ENCODE data around the gene CA12. TPM values are rescaled to one million over a fixed set of nuclear protein-coding genes. Genes with fewer than 3 reads are reported as not detected.

CA12 gene
- total RNA-seq, 4 donors from 2014 or later = 126 to 156 (median 143) TPM

DNA sequence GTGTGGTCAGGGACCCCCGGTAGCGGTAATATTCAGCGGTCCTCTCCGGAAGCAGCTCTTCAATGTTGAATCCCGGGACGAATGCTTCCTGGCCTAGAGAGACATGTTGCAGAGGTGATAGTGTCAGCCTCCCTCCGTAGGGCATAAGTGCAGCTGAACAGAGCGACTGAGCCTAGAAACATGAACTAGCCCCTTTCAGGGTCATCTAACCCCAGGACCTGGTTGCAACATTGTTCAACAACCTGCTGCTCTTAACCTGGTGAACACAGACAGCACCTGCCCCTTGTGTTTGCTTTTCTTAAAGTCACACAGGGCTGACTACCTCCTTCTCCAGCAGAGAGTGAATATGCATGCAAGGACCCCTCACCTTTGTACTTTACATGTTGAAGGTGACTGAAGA lies 41.3 kb downstream of the CA12 start:
- DNase-seq = no peak
- WGBS, 2 donors = 77 to 78% methylated on average over 8 of the region's 8 CpGs
- H3K27me3 ChIP-seq = no peaks in the 10 kb centered on the region
- intact Hi-C loops (cut with DNase I) = no loop called here
- no peaks in the 10 kb centered on the region for H3K9me3 ChIP-seq
- H3K36me3 ChIP-seq = peaks cover 10 to 89% (median 22%) of the 10 kb centered on the region in 3 donors
- no peak overlapping the region for H3K27ac ChIP-seq
- TF ChIP-seq, protein P1, sequence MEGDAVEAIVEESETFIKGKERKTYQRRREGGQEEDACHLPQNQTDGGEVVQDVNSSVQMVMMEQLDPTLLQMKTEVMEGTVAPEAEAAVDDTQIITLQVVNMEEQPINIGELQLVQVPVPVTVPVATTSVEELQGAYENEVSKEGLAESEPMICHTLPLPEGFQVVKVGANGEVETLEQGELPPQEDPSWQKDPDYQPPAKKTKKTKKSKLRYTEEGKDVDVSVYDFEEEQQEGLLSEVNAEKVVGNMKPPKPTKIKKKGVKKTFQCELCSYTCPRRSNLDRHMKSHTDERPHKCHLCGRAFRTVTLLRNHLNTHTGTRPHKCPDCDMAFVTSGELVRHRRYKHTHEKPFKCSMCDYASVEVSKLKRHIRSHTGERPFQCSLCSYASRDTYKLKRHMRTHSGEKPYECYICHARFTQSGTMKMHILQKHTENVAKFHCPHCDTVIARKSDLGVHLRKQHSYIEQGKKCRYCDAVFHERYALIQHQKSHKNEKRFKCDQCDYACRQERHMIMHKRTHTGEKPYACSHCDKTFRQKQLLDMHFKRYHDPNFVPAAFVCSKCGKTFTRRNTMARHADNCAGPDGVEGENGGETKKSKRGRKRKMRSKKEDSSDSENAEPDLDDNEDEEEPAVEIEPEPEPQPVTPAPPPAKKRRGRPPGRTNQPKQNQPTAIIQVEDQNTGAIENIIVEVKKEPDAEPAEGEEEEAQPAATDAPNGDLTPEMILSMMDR (IDR thresholded peaks at IDR 0.05) = no peak
- TF ChIP-seq POLR2A (IDR thresholded peaks at IDR 0.05) = no peak
- no peak overlapping the region for H3K4me3 ChIP-seq
- H3K4me1 ChIP-seq = peaks cover 0 to 41% (median 0%) of the 10 kb centered on the region in 3 donors

DNA sequence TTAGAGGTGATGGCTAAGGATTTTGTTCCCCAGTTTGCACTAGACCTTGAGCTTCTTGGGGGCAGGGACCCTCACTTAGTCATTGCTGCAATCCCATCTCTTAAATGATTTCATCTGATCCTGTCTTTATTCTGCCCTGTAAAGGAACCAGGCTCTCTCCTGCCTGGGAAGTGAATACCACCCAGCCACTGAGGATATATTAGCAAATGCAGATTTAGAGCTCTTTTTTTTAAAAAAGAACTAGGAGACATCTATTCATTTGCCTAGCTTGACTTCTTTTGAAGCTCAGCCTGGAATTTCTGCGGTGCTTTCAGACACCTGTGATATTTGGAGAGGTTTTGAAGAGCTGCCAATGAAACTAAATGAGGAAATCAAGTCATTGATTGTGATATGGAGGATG lies 41.8 kb downstream of the CA12 start:
- Histone ChIP-seq H3K4me3 (no peak overlapping the region), H3K4me1 (peaks cover 0 to 36% (median 0%) of the 10 kb centered on the region in 3 donors), H3K27me3 (no peaks in the 10 kb centered on the region), H3K36me3 (peaks cover 10 to 89% (median 18%) of the 10 kb centered on the region in 3 donors), H3K27ac (peak overlapping the region in 1 of 4 donors; percentile 53), H3K9me3 (no peaks in the 10 kb centered on the region)
- no peak for DNase-seq
- WGBS, 2 donors = 57 to 63% methylated on average over 1 of the region's 1 CpG
- intact Hi-C loops (cut with DNase I) = no loop called here
- no peak for TF ChIP-seq POLR2A (IDR thresholded peaks at IDR 0.05)
- TF ChIP-seq, protein P1 (IDR thresholded peaks at IDR 0.05) = no peak

DNA sequence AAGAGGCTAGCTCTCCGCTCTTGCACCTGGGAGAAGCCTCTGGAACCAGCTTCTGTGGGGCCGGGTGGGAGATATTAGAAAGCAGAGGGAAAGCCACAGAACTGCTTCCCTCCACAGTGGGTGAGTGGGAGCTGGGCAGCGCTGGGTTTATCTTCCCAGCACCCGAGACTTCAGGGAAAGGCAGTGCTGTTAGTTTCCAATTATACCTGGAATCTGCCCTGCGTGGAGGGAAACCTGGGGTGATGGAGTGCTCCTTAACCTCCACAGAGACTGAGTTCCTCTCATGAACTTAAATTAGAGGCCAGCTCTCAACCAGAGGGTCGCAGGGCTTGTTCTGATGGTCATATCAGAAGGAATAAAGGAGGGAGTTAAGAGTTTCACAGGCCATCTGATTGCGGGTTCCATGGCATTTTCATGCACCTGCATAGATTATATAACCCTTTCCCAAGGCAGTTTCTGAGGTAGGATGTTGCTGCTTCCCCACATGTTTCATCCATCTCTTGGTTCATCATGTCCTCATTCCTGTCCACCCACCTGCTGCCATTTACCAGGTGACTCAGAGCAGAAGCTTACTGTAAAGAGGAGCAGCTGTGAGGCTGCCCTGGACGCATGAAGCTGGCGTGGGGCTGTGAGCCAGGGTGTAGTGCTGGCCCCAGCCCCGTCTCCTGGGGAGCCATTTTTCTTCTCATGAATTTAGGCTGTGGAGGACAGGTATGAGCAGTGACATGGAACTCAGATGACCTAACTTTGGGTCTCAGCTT lies 42.5 kb downstream of the CA12 start:
- no peak for TF ChIP-seq POLR2A (IDR thresholded peaks at IDR 0.05)
- TF ChIP-seq, protein P1 (IDR thresholded peaks at IDR 0.05) = no peak
- H3K27ac ChIP-seq = peak overlapping the region in 1 of 4 donors; percentile 53
- 75 to 83% methylated on average over 5 to 7 of the region's 10 CpGs for WGBS, 2 donors
- no peak for DNase-seq
- H3K36me3 ChIP-seq = peaks cover 10 to 89% (median 18%) of the 10 kb centered on the region in 3 donors
- intact Hi-C loops (cut with DNase I) = no loop called here
- H3K4me3 ChIP-seq = no peak overlapping the region
- peaks cover 0 to 30% (median 0%) of the 10 kb centered on the region in 3 donors for H3K4me1 ChIP-seq
- H3K9me3 ChIP-seq = no peaks in the 10 kb centered on the region
- no peaks in the 10 kb centered on the region for H3K27me3 ChIP-seq

DNA sequence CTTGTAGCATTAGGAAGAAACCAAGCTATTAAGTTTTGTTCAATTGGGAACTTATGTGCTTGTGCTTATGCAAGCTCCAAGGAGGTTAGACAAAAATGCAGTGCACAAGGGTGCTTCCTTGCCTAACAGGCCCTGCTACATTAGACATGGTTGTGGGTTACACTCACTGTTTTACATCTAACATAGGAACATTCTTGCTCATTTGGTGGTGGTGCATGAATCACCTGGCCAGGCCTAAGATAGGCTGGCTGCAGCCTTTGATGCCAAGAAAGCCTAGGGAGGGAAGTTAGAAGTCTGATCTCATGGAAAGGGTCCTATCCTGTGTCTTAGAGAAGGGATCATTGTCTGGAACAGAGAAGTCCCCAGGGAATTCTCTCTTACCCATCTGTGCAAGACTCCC lies 43.5 kb downstream of the CA12 start:
- no peak for DNase-seq
- intact Hi-C loops (cut with DNase I) = no loop called here
- H3K27ac ChIP-seq = peak overlapping the region in 2 of 4 donors; percentile 41 to 59

DNA sequence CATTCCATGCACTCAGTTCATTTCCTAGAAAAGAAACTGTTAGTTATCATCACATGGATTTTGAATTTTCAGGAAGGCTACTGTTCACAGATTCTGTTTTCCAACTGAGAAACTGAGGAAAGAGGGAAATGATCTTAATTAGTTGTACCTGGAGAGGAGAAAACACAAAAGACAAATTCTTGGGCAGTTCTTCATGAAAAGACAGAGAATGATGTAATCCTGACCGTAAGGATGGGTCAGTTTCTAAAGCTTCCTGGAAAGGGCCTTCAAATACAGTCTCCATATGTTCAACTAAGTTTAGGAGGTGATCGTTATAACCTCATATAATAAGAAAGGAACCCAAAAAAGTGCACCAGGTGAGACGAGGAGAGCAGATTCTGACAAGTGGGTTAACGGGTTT lies 44.6 kb downstream of the CA12 start:
- Histone ChIP-seq H3K4me1 (peaks cover 0 to 48% (median 0%) of the 10 kb centered on the region in 3 donors), H3K4me3 (no peak overlapping the region), H3K36me3 (peaks cover 10 to 87% (median 18%) of the 10 kb centered on the region in 3 donors), H3K9me3 (no peaks in the 10 kb centered on the region), H3K27ac (no peak overlapping the region), H3K27me3 (no peaks in the 10 kb centered on the region)
- no peak for DNase-seq
- 83 to 85% methylated on average over 4 of the region's 4 CpGs for WGBS, 2 donors
- intact Hi-C loops (cut with DNase I) = no loop called here
- TF ChIP-seq, protein P1 (IDR thresholded peaks at IDR 0.05) = no peak
- no peak for TF ChIP-seq POLR2A (IDR thresholded peaks at IDR 0.05)

More for the DNA sequence above, 43.5 kb downstream of the CA12 start:
- Histone ChIP-seq H3K27me3 (no peaks in the 10 kb centered on the region), H3K4me3 (no peak overlapping the region), H3K36me3 (peaks cover 10 to 87% (median 18%) of the 10 kb centered on the region in 3 donors), H3K9me3 (no peaks in the 10 kb centered on the region), H3K4me1 (peaks cover 0 to 37% (median 0%) of the 10 kb centered on the region in 3 donors)
- TF ChIP-seq, protein P1 (IDR thresholded peaks at IDR 0.05) = no peak
- TF ChIP-seq POLR2A (IDR thresholded peaks at IDR 0.05) = no peak

Measured in esophagus squamous epithelium (tissue), 5 donors.